ENCODE results near the gene ZEB1. TPM values are rescaled to one million over a fixed set of nuclear protein-coding genes. Genes with fewer than 3 reads are reported as not detected.

ZEB1 gene
- total and polyA plus RNA-seq, 10 of the 15 experiments (the other 5 are each of a cell fraction or from before 2014, with no cell fraction given), result 10.4 to 35.6 (median 24.5) TPM

DNA sequence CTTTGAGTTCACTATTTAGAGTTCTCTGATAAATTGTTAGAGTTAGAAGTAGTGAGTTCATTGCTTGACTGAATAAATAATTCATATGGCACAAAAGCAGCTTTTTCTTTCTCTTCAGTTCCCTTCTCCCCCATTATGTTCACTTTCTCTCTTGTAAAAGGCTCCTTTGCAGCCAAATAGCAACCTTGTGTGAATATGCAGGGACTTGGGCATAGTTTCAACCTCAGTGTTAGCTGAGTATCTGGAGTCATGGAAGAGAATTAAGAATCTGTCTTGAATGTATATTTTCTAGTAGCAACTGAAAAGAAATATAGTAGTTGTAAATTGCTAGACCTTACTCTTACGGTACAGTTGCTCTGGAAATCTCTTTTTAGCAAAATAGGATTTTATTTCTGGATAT is 31.9 kb downstream of the ZEB1 start (continued):
- TF ChIP-seq MYC (IDR thresholded peaks at IDR 0.05; ENCODE audit: insufficient read depth, insufficient read length, insufficient replicate concordance, low read length, severe bottlenecking) (no peak), SMC3 (IDR thresholded peaks at IDR 0.05; ENCODE audit: borderline replicate concordance, low read length) (no peak), FOXM1 (IDR thresholded peaks at IDR 0.05; ENCODE audit: low read depth, low read length) (no peak), EP300 (IDR thresholded peaks at IDR 0.05; ENCODE audit: borderline replicate concordance in 1 of 2, control insufficient read depth in 1 of 2, low read depth in 2 of 2, low read length in 2 of 2) (no peak), ZZZ3 (IDR thresholded peaks at IDR 0.05; ENCODE audit: control insufficient read depth, insufficient read length, low read depth) (no peak), MTA2 (IDR thresholded peaks at IDR 0.05; ENCODE audit: low read depth) (no peak), RAD51 (IDR thresholded peaks at IDR 0.05) (no peak), HDAC6 (IDR thresholded peaks at IDR 0.05; ENCODE audit: unreplicated experiment) (no peak), YY1 (IDR thresholded peaks at IDR 0.05; ENCODE audit: low read depth, low read length) (no peak), PAX8 (IDR thresholded peaks at IDR 0.05) (no peak)
- TF ChIP-seq, protein P1, sequence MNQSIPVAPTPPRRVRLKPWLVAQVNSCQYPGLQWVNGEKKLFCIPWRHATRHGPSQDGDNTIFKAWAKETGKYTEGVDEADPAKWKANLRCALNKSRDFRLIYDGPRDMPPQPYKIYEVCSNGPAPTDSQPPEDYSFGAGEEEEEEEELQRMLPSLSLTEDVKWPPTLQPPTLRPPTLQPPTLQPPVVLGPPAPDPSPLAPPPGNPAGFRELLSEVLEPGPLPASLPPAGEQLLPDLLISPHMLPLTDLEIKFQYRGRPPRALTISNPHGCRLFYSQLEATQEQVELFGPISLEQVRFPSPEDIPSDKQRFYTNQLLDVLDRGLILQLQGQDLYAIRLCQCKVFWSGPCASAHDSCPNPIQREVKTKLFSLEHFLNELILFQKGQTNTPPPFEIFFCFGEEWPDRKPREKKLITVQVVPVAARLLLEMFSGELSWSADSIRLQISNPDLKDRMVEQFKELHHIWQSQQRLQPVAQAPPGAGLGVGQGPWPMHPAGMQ (IDR thresholded peaks at IDR 0.05; ENCODE audit: borderline replicate concordance), result no peak
